ENCODE results near the gene ALKBH8.

DNA sequence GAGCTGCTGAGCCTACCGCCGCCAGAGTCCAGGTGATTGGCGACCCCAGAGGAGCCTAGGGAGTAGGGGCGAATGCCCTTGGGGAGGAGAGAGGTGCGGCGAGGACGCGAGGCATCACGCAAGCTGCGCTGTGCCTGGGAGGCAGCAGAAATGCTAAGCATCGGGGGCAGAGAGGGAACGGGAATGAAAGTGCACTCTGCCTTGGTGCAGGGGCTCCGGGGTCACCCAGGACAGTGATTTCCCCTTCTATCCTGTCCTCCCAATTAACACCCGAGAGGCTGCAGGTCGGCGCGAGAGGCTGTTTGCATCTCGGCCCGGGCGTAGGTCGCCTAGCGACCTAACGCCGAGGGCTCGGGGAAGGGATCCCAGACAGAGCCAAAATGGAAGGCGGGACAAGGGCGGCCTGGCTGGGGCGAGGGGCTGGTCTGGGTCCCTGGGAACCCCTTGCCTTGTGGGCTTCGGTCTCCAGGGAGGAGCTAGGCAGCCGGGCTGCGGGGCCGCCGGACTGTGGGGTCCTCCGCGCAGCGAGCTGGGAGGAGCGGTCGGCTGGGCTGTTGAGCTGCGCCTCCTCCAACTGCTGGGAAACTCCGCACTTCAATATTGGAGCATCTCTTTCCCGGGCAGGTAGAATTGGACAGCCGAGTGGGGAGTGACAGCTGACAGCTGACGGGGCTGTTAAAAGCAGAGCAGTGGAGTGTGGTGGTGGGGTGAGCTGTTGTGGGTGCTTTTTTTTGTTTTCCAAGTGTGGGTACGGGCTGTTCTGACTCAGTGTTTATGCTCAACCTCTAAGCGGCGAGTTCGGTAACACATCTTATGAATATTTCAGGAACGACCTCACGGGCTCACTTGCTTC, 26.1 kb upstream of the ALKBH8 start:
- no peak for TF ChIP-seq POLR2A (IDR thresholded peaks at IDR 0.05; ENCODE audit: low read depth, low read length)
- no peak for TF ChIP-seq TAF1 (IDR thresholded peaks at IDR 0.05; ENCODE audit: low read depth, low read length)

All from GM12891 (cell line).